ENCODE data around the gene DPEP2NB.
"Not testable (repeated sequence)": the region's sequence is repeated elsewhere in the genome, so short reads cannot be mapped to it uniquely, and the experiment has no call there.

Gene DPEP2NB

DNA sequence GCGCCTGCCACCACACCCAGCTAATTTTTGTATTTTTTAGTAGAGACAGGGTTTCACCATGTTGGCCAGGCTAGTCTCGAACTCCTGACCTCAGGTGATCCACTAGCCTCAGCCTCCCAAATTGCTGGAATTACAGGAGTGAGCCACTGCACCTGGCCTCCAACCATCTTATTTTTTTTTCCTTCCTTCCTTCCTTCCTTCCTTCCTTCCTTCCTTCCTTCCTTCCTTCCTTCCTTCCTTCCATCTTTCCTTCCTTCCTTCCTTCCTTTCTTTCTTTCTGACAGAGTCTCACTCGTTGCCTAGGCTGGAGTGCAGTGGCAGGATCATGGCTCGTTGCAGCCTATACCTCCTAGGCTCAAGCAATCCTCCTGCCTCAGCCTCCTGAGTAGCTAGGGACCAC is 5.8 kb downstream of the DPEP2NB start:
- not testable (repeated sequence) for DNase-seq

DNA sequence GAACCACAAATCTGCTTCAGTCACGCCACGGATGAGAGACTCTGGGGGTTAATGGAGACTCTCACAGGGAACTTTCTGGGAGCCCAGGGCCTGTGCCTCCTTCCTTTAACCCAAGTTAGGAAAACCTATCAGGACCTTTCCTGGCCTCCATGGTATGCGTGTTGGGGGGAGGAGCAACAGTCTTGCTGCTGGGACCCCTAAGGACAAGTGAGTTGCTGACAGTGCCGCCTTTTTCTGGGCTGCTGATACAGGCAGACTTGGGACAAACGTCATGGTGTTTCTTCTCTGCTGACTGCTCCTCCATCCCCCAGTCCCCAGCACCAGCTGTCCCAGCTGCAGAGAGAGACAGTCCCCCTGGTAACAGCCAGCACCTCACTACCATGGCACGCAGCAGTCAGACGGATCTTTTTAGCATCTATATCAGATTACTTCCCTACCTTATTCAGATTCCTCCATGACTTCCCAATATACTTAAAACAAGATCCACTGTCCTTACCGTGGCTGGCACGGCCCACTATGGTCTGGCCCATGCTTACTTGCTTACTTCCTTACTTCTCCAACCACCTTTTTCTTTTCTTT is 6.5 kb downstream of the DPEP2NB start:
- no peak for DNase-seq

DNA sequence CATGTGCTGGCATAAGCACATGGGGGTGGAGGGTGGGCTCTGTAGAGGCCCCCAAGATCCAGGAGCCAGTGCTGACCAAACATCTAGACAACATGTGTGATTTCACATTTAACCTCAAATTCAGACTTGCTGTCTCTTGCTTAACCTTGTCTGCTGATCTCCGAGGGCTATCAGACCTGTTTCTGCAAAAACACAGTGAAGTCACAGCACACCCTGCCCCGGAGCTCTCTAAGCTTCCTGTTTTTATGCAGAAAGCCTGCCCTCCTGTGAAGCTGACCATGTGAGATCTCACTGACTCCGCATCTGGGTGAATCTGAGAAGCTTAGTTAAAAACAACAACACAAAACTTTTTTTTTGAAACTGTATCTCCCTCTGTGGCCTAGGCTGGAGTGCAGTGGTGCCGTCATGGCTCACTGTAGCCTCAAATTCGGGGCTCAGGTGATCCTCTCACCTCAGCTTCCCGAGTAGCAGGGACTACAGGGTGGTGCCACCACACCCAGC is 9.9 kb downstream of the DPEP2NB start:
- DNase-seq: no peak

DNA sequence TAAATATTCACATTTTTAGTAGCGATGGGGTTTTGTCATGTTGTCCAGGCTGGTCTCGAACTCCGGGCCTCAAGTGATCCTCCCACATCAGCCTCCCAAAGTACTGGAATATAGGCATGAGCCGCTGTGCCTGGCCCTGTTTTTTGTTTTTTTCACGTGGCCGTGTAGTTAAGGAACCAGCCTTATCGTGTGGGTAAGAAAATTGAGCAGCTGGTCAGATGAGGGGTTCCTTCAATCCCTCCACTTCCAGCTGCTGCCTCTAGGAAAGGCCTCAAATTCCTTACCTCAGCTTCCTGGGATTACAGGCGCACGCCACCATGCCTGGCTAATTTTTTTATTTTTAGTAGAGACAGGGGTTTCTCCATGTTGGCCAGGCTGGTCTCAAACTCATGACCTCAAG is 10.5 kb downstream of the DPEP2NB start:
- DNase-seq: no peak

DNA sequence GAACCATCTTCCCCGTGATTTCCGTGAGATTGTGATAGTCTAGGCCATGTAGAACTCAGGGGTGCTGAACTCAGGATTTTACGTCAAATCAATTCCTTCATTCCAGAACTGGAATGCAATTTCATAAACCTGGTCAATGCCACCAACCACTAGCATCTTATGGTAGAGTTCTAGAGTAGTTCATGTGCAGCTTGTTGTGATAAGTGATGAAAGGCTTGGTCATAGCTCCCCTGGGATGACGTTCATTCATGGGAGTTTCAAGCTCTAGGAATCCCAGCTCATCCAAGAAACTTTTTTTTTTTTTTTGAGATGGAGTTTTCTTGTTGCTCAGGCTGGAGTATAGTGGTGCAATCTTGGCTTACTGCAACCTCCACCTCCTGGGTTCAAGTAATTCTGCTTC is 12.7 kb downstream of the DPEP2NB start:
- no peak for DNase-seq

DNA sequence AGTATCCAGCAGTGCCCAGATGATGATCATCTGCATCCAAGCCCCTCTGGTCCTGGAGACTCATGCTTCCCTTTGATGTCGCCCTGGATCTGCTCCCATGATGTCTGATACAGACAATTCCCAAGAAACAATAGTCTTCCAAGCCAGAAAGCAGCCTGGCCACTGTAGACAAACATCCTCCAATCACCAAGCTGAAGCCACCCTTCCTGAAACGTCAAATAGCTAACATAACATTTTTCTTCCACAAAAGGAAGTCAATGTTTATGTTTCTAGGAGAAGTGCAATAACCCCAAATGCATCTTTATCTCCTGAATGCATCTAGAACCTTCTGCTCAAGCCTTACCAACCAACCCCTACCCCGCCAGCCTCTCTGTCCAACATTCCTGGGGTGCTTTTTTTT is 15.3 kb downstream of the DPEP2NB start:
- no peak for DNase-seq

DNA sequence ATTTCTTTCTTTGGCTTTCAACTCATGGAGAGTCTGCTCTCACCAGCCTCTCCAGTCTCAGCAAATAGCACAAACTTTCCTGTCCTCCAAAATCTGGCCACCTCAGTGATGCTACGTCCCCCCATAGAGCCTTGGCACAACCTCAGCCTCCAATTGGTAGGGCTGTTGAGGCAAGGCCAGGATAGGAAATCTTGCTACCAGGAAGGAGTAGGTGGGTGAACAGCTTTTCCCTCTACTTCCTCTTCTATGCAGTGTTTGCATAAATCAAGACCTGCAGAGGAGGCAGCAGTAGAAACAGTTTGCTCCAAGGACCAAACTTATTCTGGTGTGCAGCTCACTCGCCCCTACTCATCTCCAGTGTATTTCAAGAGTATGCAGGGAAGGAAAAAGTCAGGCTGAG is 15.7 kb downstream of the DPEP2NB start:
- DNase-seq: no peak

DNA sequence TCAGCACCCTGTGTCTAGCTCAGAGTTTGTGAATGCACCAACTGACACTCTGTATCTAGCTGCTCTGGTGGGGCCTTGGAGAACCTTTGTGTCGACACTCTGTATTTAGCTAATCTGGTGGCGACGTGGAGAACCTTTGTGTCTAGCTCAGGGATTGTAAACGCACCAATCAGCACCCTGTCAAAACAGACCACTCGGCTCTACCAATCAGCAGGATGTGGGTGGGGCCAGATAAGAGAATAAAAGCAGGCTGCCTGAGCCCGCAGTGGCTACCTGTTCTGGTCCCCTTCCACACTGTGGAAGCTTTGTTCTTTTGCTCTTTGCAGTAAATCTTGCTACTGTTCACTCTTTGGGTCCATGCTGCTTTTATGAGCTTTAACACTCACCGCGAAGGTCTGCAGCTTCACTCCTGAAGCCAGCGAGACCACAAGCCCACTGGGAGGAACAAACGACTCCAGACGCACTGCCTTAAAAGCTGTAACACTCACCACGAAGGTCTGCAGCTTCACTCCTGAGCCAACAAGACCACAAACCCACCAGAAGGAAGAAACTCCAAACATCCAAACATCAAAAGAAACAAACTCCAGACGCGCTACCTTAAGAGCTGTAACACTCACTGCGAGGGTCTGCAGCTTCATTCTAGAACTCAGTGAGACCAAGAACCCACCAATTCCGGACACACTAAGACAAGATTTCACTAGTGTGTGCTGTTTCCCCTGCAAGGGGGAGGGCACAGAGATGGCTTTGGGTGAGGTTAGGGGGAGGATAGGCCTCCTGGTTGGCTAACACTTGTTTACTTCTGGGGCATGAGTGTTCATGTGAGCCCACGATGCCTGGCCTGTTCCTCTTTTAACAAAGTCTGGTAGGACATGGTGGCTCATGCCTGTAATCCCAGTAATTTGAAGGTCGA is 16.7 kb downstream of the DPEP2NB start, which contains the start of gene DPEP2:
DPEP2 (minus strand) TSS at position 706 of the 910 bp plus-strand sequence. CDS start 6,272 bp downstream, outside the sequence.
- not testable (repeated sequence) for DNase-seq

DNA sequence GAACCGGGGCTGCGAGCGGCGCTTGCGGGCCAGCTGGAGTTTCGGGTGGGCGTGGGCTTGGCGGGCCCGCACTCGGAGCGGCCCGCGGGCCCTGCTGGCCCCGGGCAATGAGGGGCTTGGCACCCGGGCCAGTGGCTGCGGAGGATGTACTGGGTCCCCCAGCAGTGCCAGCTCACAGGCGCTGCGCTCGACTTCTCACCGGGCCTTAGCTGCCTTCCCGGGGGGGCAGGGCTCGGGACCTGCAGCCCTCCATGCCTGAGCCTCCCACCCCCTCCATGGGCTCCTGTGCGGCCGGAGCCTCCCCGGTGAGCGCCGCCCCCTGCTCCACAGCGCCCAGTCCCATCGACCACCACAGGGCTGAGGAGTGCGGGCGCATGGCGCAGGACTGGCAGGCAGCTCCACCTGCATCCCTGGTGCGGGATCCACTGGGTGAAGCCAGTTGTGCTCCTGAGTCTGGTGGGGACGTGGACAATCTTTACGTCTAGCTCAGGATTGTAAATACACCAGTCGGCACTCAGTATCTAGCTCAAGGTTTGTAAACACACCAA is 17.4 kb downstream of the DPEP2NB start:
- DNase-seq: not testable (repeated sequence)

DNA sequence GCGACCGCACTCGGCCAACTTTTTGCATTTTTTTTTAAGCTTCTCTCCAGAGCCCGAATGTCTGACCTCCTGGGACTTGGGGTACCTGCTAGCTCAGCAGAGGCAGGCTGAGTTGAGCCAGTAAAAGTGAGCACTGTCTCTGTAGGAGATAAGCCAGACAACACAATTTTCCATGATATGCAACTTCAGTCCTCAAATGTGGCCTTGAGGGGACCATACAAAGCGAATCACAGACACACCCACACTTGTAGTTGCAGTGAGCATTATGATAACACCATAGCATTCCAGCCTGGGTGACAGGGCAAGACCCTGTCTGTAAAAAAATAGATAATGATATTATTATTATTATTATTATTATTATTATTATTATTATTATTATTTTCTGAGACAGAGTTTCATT is 19.0 kb downstream of the DPEP2NB start:
- DNase-seq: no peak

DNA sequence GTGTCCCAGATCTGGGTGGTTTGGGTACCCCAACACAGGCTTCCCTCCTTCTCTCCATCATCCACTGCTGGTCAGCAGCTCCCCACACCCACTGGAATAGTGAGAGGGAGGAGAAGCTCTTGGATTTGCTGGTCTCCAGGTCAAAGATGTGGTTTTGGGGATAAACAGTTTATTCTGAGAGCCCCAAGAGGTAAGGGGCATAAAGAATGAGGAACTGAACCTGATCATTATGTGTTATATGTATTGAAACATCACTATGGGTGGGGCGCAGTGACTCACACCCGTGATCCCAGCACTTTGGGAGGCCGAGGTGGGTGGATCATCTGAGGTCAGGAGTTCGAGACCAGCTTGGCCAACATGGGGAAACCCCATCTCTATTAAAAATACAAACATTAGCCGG is 20.3 kb downstream of the DPEP2NB start:
- DNase-seq: no peak

DNA sequence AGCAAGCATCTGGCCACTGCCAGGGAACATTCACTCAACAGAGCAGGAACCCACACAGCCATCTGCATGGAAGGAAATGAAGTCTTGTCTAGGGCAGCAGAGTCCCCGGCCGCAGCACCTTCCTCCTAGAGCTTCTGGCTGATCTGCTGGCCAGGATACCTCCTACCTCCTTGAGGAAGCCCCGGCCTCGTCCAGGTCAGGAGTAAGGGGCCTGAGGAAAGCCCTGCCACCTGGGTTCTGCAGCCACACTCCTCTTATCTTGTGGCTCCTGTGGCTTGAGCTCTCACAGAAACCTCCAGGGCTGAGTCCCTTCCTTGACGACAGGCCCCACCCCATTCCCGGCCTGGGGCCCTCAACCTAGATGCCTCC is 21.7 kb downstream of the DPEP2NB start:
- DNase-seq: not testable (repeated sequence)

DNA sequence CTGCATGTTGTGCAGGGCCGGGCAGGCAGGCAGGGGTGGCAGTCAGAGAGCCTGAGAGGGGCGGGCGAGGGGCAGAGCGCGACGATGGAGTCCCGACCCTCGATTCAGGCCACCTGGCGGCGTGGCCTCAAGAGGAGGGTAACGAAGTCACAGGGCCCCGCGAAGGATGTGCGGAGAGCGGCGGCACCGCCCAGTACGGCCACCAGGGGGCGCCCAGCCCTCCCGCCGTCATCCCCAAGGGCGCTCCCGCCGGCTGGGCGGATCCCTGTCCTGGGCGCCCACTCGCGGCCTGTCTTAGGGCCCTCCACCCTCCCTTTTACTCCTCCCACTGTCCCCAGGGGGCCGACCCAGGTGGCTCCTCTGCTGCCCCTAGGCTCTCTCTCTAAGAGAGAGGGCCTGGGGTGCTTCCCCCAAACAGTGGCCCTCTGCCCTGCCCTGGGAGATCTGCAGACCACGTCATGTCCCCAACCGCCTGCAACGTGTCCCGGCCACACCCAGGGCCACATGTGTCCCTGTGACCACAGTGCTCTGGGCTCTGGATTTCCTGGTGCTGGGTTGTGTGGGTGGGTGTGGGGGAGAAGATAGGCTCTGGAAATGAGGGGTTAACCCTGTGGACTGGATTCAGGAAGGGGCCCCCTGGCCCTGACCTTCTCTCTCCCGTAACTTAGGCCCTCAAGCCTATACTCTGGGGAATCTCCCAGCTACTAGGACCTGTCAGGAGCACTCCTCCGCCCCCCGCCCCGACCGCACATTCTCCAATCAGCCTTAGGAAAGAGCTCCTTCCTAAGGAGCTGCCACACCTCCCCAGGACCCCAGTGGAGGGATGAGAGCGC is 22.3 kb downstream of the DPEP2NB start:
- no peak for DNase-seq

DNA sequence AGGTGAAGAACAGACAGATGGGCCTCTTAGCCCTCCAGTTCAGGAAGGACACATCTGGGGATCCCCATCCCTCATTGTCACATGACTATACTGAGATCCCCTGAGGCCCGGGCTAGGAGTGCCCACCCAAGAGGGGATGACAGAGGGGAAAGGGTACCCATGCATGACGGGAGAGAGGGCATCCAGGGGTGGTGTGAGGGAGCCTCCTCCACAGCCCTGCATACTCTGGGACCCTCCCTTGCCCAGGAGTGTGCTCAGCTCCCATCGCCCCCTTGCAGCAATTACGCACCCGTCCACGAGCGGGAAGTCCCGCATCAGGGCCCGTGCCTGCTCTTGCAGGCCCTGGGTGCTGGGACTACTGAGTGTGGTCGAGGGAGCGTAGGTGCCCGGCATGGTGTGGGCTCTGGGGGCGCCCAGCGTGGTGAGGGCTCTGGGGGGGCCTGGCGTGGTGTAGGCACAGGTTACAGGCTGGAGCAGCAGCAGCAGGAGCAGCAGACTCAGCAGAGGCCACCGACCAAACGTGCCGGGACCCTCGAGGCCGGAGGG is 23.0 kb downstream of the DPEP2NB start:
- no peak for DNase-seq

DNA sequence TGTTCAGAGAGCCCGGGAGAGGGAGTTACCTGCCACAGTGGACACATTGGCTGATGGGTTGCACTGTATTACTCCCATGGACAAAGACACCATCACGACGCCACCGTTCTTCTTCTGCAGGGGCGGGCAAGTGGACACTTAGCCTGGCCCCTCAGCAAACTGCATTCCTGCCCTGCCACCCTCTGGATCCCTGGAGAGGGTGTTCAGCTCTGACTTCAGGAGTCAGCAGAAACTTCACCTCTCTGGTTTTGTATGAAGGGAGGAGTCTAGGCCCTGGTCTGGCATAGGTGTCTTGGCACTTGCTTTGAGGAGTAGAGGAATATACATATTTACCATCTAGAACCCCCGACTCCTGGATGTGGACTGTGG is 25.7 kb downstream of the DPEP2NB start:
- no peak for DNase-seq

DNA sequence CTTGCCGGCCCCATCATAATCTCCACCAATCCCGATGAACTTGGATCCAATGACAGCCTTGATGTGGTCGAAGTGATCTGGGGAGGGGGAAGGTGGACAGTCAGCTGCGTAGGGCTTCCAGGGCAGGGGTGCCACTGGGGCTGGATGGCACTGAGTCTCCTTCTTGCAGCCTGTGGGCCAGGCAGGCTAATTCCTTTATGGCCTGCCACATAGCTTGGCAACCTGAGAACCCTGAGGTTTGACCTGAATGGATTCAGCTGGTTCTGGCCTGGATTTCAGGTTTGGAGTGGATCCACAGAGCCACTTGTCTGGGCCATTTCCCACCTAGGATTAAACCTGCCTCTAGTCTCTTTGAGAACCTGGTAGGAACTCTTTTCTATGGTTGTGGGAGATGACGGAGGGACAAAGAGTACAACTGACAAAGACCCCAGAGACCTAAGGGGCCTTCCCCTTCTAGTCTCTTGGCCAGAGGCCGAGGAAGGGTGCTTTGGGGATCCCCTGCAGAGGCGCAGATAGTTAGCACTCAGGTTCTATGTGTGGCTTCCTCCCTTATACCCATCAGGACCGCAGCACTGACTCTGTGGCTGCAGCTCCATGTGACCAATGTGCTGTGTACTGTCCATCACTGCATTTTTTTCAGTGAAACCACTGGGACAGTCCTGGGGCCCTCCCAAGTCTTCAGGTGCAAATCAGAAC is 26.2 kb downstream of the DPEP2NB start:
- no peak for DNase-seq

DNA sequence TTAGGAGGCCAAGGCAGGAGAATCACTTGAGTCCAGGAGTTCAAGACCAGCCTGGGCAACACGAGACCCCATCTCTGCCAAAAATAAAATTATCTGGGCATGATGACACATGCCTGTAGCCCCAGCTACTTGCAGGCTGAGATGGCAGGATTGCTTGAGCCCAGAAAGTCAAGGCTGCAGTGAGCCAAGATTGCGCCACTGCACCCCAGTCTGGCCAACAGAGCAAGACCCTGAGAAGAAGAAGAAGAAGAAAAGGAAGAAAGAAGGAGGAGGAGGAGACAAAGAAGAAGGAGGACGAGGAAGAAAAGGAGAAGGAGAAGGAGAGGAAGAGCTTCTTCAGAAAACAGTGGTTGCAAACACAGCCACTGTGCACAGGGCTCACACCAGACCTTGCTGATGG is 27.0 kb downstream of the DPEP2NB start:
- DNase-seq: no peak

DNA sequence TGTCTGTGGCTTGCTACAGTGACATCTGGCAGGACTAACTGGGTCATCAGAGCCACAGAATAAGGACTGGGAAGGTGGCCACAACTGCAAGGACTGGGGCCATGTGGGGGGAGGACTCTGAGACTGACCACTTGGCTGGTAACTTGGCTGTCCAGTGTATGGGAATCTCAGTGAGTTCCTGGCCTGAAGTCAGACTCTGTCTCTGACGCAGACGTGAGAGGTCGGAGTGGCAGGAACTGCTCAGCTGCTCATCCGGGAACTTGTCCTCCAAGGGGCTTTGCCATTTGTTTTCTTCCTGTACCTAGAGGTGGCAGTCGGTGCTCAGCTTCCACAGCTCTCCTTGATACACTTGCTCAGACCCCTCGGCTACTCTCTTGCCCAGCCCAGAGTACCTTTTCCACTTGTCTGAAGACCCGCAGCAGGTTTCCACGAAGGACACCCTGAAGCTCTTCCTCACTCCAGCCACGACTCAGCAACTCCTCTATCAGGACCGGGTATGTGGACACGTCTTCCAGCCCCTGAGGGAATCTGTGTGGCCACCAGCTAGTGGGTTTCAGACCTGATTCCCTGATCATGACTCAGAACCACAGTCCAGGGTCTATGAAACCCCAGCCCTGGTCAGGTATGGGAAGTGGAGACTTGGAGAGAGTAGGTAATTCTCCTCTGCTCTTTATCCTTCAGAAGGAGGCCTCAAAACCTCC is 28.1 kb downstream of the DPEP2NB start:
- DNase-seq: no peak

DNA sequence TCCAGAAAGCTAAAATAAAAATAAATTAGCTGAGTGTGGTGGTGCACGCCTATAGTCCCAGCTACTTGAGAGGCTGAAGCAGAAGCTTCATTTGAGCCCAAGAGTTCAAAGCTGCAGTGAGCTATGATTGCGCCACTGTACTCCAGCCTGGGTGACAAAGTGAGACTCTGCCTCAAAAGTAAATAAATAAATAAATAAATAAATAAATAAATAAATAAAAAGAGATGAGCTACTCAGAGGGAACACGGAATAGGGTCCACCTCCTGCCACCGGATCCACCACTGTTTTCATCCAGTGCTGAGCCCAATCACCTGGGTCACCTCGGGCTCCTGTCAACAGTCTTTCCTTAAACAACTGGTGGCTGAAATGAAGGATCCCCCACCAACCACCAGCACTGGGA is 28.8 kb downstream of the DPEP2NB start:
- DNase-seq: no peak

DNA sequence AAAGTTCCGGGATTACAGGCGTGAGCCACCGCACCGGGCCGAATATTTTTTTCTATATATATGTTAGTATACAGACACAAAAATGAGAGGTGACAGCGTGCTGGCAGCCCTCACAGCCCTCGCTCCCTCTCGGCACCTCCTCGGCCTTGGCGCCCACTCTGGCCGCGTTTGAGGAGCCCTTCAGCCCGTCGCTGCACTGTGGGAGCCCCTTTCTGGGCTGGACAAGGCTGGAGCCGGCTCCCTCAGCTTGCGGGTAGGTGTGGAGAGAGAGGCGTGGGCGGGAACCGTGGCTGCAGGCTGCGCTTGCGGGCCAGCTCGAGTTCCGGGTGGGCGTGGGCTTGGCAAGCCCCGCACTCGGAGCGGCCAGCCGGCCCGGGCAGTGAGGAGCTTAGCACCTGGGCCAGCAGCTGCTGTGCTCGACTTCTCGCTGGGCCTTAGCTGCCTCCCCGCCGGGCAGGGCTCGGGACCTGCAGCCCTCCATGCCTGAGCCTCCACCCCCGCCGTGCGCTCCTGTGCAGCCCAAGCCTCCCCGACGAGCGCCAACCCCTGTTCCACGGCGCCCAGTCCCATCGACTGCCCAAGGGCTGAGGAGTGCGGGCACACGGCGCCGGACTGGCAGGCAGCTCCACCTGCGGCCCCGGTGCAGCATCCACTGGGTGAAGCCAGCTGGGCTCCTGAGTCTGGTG is 33.6 kb downstream of the DPEP2NB start:
- no peak for DNase-seq

Data from cortex of kidney (tissue), 1 donor.